Measurements from ENCODE around the gene CPLX4. TPM values are rescaled to one million over a fixed set of nuclear protein-coding genes. Genes with fewer than 3 reads are reported as not detected.
"Not testable (repeated sequence)": the region's sequence is repeated elsewhere in the genome, so short reads cannot be mapped to it uniquely, and the experiment has no call there.

The CPLX4 gene
- total and polyA plus RNA-seq, 2 of the 8 experiments (the other 6 are each of a cell fraction or from before 2014, with no cell fraction given): not detected

- H4K91ac ChIP-seq (replicated peaks; ENCODE audit: insufficient read length, low read length); H2BK120ac ChIP-seq (replicated peaks; ENCODE audit: low read depth, low read length); H4K5ac ChIP-seq (ENCODE audit: insufficient read length, low read depth, low read length); H2BK15ac ChIP-seq (ENCODE audit: low read length); H3K36me3 ChIP-seq (ENCODE audit: control insufficient read depth in 2 of 4, insufficient read depth in 4 of 4, low read length in 3 of 4); FAIRE-seq; H2AFZ ChIP-seq (ENCODE audit: low read length); H3K4me2 ChIP-seq (ENCODE audit: insufficient read depth in 1 of 2, low read depth in 2 of 2, low read length in 2 of 2); DNase-seq (ENCODE audit: low read depth in 1 of 2, low spot score in 2 of 2); H2BK20ac ChIP-seq (ENCODE audit: low read length); H4K8ac ChIP-seq (ENCODE audit: extremely low read depth, insufficient read depth, low read length); H3K18ac ChIP-seq (ENCODE audit: extremely low read depth, low read length); H3K4ac ChIP-seq (replicated peaks; ENCODE audit: insufficient read length, low read depth, low read length); POLR2A ChIA-PET (ENCODE audit: partially characterized antibody); H3K27ac ChIP-seq (ENCODE audit: low read depth, low read length); H3K79me2 ChIP-seq (ENCODE audit: control insufficient read depth in 1 of 2, insufficient read depth in 2 of 2, low read length in 2 of 2); H3K14ac ChIP-seq (ENCODE audit: insufficient read length); H3K79me1 ChIP-seq (ENCODE audit: low read depth, low read length); H3K23me2 ChIP-seq (ENCODE audit: low read depth, low read length); H2BK12ac ChIP-seq (ENCODE audit: low read depth, low read length); H2AK5ac ChIP-seq (ENCODE audit: low read depth, low read length); H2BK5ac ChIP-seq (ENCODE audit: low read depth, low read length); H3K9me3 ChIP-seq (ENCODE audit: insufficient read depth in 2 of 2, low read depth in 1 of 2, low read length in 1 of 2); H3K23ac ChIP-seq (ENCODE audit: insufficient read length); H3K4me3 ChIP-seq (ENCODE audit: extremely low read depth in 1 of 4, insufficient read depth in 2 of 4, low read depth in 3 of 4, low read length in 4 of 4); H3K56ac ChIP-seq (replicated peaks; ENCODE audit: insufficient read length, low read depth, low read length); H3K9ac ChIP-seq (replicated peaks in 1 of 4; ENCODE audit: extremely low read depth in 1 of 4, low read depth in 3 of 4, low read length in 3 of 4): not testable (repeated sequence)
- CTCF ChIA-PET (ENCODE audit: partially characterized antibody): interaction anchor here (3.4 to 15.5 kb wide), 2 partner anchors 12 to 13 kb away, joined by 36 to 129 read pairs; partner anchors contain the start of gene RAX
- peaks cover 0 to 23% (median 12%) of the 10 kb centered on the region in 4 experiments; a peak in 6 of 7 replicates for H3K4me1 ChIP-seq (replicated peaks in 1 of 4; ENCODE audit: control insufficient read depth in 3 of 4, insufficient read depth in 4 of 4, low read length in 3 of 4)
- WGBS, 2 experiments (ENCODE audit: extremely low coverage in 1 of 2, insufficient coverage in 1 of 2, insufficient read length in 1 of 2, insufficient replicate concordance in 2 of 2, low coverage in 1 of 2, low lambda C conversion rate in 2 of 2, missing lambda C conversion rate in 1 of 2): 81% methylated on average over 2 of the region's 2 CpGs; no CpG with 5 or more reads in 1 of the 2 experiments
- H4K20me1 ChIP-seq (replicated peaks in 1 of 2; ENCODE audit: control insufficient read depth in 1 of 2, insufficient read depth in 2 of 2, low read length in 2 of 2): peaks cover 3 to 14% of the 10 kb centered on the region in 2 experiments
- H3K27me3 ChIP-seq (replicated peaks in 1 of 4; ENCODE audit: control insufficient read depth in 3 of 4, extremely low read depth in 1 of 4, insufficient read depth in 3 of 4, low read length in 3 of 4): peaks cover 39 to 50% (median 49%) of the 10 kb centered on the region in 4 experiments
Observed at GRCh38 chr18:59262243-59262642, 56.2 kb downstream of the CPLX4 start.

DNA sequence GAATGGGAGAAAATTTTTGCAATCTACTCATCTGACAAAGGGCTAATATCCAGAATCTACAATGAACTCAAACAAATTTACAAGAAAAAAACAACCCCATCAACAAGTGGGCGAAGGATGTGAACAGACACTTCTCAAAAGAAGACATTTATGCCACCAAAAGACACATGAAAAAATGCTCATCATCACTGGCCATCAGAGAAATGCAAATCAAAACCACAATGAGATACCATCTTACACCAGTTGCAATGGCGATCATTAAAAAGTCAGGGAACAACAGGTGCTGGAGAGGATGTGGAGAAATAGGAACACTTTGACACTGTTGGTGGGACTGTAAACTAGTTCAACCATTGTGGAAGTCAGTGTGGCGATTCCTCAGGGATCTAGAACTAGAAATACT is 56.6 kb downstream of the CPLX4 start:
- H3K79me2 ChIP-seq (ENCODE audit: control insufficient read depth in 1 of 2, insufficient read depth in 2 of 2, low read length in 2 of 2); H4K8ac ChIP-seq (ENCODE audit: extremely low read depth, insufficient read depth, low read length); H2BK120ac ChIP-seq (replicated peaks; ENCODE audit: low read depth, low read length); H2BK15ac ChIP-seq (ENCODE audit: low read length); H3K56ac ChIP-seq (replicated peaks; ENCODE audit: insufficient read length, low read depth, low read length); H2AK5ac ChIP-seq (ENCODE audit: low read depth, low read length); H2BK20ac ChIP-seq (ENCODE audit: low read length); H3K79me1 ChIP-seq (ENCODE audit: low read depth, low read length); H2AFZ ChIP-seq (ENCODE audit: low read length); H3K27ac ChIP-seq (ENCODE audit: low read depth, low read length); CTCF ChIA-PET (ENCODE audit: partially characterized antibody); H3K18ac ChIP-seq (ENCODE audit: extremely low read depth, low read length); H3K4me2 ChIP-seq (ENCODE audit: insufficient read depth in 1 of 2, low read depth in 2 of 2, low read length in 2 of 2); H2BK5ac ChIP-seq (ENCODE audit: low read depth, low read length); H3K23ac ChIP-seq (ENCODE audit: insufficient read length); H3K36me3 ChIP-seq (ENCODE audit: control insufficient read depth in 2 of 4, insufficient read depth in 4 of 4, low read length in 3 of 4); H3K9ac ChIP-seq (replicated peaks in 1 of 4; ENCODE audit: extremely low read depth in 1 of 4, low read depth in 3 of 4, low read length in 3 of 4); H2BK12ac ChIP-seq (ENCODE audit: low read depth, low read length); H3K23me2 ChIP-seq (ENCODE audit: low read depth, low read length); H3K4me3 ChIP-seq (ENCODE audit: extremely low read depth in 1 of 4, insufficient read depth in 2 of 4, low read depth in 3 of 4, low read length in 4 of 4); H3K14ac ChIP-seq (ENCODE audit: insufficient read length); H4K5ac ChIP-seq (ENCODE audit: insufficient read length, low read depth, low read length); H3K9me3 ChIP-seq (ENCODE audit: insufficient read depth in 2 of 2, low read depth in 1 of 2, low read length in 1 of 2); H4K91ac ChIP-seq (replicated peaks; ENCODE audit: insufficient read length, low read length); FAIRE-seq; POLR2A ChIA-PET (ENCODE audit: partially characterized antibody); DNase-seq (ENCODE audit: low read depth in 1 of 2, low spot score in 2 of 2); H3K4ac ChIP-seq (replicated peaks; ENCODE audit: insufficient read length, low read depth, low read length): not testable (repeated sequence)
- H4K20me1 ChIP-seq (replicated peaks in 1 of 2; ENCODE audit: control insufficient read depth in 1 of 2, insufficient read depth in 2 of 2, low read length in 2 of 2): peaks cover 3 to 11% of the 10 kb centered on the region in 2 experiments
- H3K4me1 ChIP-seq (replicated peaks in 1 of 4; ENCODE audit: control insufficient read depth in 3 of 4, insufficient read depth in 4 of 4, low read length in 3 of 4): peaks cover 0 to 23% (median 12%) of the 10 kb centered on the region in 4 experiments; a peak in 6 of 7 replicates
- H3K27me3 ChIP-seq (replicated peaks in 1 of 4; ENCODE audit: control insufficient read depth in 3 of 4, extremely low read depth in 1 of 4, insufficient read depth in 3 of 4, low read length in 3 of 4): peaks cover 35 to 46% (median 45%) of the 10 kb centered on the region in 4 experiments
- 86% methylated on average over 3 of the region's 3 CpGs; no CpG with 5 or more reads in 1 of the 2 experiments for WGBS, 2 experiments (ENCODE audit: extremely low coverage in 1 of 2, insufficient coverage in 1 of 2, insufficient read length in 1 of 2, insufficient replicate concordance in 2 of 2, low coverage in 1 of 2, low lambda C conversion rate in 2 of 2, missing lambda C conversion rate in 1 of 2)

Data from H1 (cell line).